Amniotic epithelial cell (primary cell): ENCODE results near the gene CACNA1D.
A peak's percentile ranks its signal among the peaks of the same experiment; 100 is the strongest.

Experiments used
- DNase-seq: peaks from one replicate; pipeline ENCODE4 v3.0.0-alpha.2; 2010; ENCODE audit warnings: low read depth

The CACNA1D gene

DNA sequence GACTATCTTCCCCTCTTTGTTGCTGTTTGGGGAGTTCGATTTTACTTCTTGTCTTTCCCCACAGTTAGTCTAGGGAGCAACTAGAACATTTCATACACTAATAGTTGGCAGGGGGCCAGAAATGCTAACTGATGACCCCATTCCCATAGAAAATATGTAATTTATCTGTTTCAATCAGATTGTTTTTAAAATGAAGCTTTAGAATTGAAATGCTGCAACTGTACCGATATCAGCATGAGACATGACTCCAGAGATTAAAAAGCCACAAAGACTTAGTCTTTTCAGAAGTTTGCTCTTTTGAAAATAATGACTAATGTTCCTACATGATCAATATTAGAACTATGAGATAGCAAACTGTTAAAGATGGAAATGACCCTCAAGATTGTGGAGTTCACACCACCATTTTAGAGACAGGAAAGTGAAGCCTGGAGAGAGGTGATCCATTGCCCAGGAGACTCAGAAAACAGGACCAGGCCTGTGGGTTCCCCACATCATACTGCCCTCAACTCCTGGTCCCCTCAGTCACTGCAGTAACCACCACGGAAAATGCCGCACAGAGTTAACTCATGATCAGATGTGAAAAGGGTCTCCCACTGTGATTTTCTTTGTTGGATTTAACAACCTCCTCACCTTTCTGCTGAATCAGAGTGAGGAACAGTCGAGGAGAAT, 221.5 kb downstream of the CACNA1D start:
- DNase-seq: peak; percentile 75

DNA sequence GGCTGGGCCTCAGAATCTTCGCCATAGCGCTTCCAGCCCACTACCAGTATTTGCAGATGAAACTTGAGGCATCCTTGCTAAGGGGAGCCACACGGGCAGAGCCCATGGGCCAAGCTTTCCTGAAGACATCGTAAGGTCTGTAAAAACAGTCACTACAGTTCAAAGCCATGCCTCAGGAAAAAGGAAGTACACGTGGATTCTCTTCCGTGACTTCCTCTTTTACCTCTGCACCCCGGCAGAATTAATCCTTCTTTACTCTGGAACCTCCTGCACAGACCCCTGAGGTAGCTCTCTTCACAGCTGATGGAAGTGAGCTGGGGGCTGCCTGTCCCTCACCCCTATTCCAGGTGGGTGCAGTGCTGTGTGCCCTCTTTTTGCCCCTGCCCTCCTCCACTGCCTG, 222.6 kb downstream of the CACNA1D start:
- no peak for DNase-seq

DNA sequence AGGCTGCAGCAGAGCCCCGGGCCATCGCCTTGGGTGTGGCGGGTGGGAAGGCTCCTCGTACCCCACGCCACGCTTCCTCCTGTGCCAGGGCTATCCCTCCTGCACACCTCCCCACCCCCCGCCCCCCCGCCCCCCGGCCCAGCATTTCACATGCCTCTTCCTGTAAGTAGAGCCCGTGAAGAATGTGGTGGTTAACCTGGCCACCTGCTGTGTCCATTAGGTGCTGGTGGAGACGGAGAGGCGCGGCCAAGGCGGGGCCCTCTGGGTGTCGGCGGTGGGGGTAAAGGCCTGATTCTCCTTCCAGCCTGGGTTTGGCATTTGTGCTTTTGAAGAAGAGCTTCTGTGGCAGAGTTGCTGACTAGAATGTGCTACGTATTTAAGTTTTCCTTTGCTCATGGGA, 224.1 kb downstream of the CACNA1D start:
- no peak for DNase-seq

DNA sequence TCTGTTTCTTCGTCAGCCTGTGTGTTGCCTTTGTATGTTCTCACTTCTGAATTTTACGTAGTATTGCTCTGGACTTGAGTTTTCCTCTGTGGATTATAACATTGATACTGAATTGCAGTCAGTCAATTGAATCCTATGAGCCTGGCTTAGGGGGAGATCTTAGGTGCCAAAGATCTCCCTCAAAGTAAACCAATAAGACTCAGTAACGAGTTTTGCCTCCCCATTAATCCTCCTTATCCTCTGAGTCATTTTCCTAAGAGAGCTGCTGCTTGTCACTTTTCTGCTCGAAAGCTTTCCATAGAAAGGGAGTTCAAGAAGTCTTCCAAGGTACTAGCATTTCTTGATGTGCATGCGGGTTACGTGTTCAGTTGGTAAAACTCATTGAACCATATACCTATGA, 225.4 kb downstream of the CACNA1D start:
- DNase-seq: no peak

DNA sequence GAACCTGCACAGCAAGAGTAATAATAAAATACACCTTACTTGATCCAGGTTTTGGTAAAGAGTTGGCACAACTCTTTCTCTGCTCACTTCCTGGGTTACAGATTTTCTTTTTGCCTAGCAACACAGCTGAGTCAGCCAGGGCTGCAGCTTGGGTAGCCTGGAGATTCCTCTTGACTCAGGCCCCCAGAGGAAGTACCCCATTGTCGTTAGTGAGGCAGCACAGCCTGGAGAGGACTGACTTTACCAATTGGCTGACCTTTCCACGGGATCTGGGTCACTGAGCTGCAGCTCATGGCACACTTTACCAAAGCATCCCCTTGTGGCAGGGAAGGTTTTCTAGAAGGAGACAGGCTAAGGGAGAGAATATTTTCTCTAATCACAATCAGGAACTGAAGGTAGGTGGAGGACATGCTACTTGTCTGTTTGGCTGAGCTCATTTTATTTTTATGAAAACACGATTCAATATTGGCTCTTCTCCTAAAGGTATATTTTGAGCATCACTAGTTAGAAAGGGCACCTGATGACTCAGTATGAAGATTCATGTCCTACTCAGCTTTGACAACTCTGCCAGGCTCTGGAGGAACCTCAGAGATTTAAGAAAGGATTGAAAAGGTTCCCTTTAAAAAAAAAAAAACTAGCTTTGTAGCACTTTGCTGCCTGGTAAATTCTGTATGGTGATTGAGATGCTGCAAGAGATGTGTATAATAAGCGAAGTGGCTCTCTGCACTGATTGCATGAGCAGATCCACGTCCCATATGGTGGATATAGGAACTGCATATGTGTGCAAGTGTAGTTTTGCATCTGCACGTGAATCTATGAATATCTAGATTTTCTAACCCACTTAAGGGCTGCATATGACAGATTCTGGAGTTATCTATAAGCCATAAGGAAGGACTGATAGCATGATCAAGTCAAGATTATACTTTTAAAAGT, 227.0 kb downstream of the CACNA1D start:
- DNase-seq: no peak

DNA sequence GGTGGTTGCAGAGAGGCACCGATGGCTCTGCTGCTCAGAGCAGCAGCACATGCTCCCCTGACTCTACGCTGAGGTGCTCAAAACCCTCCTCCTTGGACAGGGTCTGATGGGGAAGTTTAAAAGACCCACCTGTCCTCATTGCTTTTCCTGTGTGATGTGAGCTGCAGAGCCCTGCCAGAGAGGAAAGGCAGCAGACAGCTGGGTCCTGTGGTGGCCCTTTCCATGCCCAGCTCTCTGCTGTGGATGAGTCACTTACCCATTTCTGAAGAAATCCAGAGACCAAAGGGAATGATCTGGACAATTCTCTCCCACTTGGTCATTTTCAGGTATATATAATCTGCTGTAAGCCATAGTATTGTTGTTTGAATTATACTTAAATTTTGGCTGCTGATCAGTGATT, 230.2 kb downstream of the CACNA1D start:
- DNase-seq: no peak

DNA sequence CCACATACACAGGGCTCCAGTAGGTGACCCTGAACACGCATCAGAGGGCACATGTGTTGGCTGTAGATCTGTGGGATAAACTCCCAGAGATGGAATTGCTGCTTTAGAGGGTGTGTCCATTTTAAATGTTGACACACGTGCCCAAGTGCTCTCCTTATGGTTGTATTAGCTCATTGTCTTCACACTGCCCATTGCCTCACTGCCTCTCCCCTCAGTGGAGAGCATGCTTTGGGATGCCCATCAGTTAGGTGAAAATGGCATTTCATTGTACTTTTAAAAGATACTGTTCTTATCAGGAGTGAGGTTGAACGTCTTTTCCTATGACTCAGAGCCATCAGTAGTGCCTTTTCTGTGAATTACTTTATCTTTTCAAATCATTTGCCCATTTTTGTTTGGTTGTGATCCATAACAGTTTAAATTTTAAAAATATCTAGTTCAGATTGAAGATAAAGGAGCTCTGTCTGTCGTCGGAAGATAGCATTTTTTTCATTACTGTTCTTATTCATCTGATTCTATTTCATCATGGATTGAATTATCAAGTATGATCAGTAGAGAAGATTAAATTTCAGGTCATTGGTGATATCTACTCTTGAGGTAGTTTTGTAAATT, 231.1 kb downstream of the CACNA1D start:
- DNase-seq: no peak

DNA sequence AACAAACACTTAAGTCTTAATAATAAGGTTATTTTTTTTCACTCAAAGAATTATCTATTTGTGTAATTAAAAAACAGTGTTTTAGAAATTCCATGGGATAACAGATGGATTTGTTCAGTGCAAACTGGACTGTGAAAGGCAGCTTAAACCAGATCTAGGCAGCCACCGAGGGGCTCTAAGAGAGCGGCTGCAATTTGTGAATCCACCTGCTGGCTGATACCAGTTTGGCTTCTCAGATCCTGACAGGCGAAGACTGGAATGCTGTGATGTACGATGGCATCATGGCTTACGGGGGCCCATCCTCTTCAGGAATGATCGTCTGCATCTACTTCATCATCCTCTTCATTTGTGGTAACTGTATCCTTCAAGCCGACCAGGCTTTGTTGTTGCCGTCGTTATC, 232.2 kb downstream of the CACNA1D start:
- no peak for DNase-seq

DNA sequence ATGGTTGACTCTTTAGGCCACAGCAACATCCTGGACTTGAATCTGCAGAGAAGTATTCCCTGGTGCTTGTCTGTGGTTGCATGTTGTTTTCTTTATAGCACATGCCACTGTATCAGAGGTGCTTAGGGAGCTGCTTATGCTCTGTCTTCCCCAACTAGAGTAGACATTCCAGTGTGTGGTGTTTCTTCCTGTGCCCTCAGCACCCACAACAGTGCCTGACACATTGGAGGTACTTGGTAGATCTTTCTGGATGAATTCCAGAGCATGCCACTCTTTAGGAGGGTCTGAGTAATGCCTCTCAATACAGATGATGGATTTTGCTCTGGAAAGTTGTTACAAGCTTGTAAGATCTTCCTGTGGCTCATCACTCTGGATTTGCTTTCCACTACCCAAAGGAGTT, 234.2 kb downstream of the CACNA1D start:
- no peak for DNase-seq

DNA sequence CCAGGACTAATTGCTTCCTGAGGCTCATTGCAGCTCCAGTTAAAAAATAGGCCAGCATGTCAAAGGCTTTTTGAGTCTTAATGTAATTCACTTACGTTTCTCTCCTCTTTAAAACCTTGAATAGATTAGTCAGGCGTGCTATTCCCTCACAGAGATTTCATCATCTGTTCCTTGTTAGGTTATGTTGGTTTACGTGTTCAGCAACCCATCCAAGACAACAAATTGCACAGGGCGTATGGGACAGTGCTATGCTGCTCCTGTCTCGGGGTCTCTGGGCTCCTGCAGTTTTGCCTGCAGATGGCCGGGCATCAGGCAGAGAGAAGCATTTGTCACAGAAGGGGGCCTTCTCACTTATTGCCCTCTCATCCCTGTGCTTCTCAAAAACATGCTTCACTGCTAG, 234.7 kb downstream of the CACNA1D start:
- peak; percentile 6 for DNase-seq

DNA sequence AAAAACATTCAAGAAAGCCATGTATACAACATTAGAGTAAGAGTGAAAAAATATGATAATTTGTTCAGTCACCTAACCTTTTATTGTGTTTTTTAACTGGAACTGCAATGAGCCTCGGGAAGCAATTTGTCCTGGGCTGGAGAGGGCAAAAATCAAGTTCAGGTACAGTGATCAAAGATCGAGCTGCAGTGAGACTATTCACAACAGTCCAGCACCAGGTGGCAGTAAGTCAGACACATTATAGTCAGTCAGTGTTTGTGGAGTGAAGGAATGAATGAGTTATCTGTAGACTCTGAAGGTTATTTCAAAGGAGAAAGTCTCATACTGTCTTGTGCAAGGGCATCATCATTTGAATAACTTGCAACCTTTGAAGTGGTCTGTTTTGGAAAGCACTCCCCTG, 235.2 kb downstream of the CACNA1D start:
- DNase-seq: no peak

DNA sequence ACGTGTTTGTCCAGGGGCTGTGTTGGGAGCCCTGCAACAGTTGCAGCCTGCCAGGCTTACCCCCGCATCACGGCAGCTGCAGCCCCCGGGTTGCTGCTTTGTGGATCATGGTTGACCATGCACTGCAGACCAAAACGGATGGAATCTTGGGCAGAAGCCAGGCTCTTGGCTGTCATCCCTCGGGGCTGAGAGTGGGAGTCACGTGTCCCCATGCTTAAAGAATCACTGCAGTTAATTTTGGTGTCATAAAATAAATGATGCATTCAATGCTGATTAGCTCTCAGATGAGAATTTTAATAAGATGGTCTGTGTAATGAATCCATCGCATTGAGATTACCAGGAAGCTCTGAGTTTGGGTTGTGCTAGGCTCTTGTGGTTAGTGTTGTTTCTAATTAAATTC, 236.2 kb downstream of the CACNA1D start:
- DNase-seq: no peak

DNA sequence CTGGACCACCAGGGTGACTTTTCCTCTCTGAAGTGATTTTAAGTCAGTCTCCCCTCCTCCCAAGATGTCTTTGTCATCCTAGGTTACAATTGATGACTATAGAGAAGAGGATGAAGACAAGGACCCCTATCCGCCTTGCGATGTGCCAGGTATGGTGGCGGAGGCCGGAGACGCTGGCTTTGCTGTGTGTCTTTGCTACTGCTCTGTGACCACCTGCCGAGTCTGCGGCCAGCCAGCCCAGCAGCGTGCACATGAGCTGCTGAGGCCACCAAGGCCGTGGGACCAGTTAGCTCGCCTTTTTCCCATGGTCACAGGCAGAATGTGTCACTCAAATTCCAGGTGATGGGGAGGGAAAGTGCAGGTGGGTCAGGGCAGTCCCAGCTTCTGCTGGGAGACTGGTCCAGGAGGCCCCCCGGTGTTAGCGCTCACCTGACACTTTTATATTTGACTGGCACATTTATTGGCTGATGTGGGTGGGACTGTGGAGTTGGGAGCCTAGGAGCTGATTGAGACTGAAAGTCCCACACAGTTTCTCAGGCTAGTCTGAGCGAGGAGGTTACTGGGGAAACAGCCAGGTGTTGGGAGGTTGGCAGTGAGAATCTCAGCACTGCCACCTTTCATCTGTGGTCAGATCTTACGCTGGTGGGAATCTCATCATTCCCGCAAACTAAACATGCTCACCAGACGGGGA, 237.7 kb downstream of the CACNA1D start:
- no peak for DNase-seq

DNA sequence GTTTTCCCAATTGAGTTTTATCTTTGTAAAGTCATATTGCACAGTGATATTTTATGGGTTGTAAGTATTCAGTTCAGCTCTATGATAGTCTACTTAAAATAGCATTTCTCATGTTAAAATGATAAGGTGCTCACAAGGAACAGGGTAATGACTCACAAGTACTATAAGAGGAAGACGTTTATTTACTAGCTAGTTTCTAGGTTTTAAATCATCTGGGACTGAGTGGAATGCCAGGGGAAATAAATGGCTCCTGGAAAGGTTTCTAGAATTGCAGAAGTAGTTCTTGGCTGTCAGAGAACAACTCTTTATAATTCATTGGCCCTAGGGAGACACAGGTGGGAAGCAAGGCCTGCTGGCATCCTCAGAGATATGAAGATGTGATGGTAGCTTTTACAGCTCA, 239.0 kb downstream of the CACNA1D start:
- DNase-seq: peak; percentile 16

DNA sequence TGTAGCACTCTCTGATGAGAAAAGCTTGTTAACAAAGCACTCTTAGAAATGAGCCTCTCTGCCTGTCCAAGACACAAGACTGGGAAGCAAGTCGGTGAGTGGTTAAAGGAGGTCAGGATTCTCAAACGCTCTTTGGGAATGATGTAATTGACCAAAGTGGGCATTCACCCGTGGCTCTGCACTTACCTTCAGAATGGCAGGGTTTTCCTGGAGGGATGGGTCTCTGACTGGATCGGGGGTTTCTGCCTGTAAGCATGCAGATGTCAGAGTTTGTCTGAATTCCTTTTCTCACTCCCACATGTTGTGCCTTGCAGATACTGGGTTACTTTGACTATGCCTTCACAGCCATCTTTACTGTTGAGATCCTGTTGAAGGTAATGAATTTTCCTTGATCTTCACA, 245.6 kb downstream of the CACNA1D start:
- DNase-seq: no peak

DNA sequence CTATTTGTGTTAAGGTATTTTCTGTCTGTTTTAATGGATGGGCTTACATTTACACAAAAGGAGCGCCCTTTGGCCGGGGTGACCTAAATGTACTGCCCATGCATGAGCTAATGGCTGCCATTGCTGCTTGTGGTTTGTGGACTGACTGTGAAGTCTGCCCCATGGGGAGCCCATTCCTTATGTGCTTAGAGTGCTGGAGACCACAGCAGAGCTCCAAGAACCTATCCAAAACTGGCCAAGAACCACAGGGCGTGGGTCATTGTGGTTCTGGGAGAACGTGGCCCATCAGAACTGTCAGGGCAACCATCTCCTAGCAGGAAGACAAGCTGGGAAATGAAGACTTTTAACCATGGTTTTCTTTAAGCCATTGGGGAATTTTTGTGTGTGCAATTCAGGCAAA, 246.5 kb downstream of the CACNA1D start:
- no peak for DNase-seq

DNA sequence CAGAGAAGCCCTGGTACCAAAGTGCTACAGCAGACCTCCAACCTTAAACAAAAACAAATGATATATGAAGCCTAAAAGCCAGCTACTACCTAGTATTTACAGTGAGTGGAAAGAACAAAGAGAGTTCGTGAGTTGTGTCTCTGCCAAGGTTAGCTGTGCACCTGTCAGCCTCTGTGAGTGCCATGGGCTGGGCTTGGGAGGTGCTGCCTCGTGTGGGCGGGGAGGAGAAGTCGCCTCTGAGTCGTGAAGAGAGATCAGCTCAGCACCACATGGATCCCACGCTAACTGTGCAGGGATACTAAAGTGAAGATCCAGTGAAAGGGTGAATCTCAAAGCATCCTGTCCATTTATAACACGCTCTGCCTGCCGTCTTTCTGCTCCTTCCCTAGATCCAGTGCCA, 249.9 kb downstream of the CACNA1D start:
- DNase-seq: no peak

DNA sequence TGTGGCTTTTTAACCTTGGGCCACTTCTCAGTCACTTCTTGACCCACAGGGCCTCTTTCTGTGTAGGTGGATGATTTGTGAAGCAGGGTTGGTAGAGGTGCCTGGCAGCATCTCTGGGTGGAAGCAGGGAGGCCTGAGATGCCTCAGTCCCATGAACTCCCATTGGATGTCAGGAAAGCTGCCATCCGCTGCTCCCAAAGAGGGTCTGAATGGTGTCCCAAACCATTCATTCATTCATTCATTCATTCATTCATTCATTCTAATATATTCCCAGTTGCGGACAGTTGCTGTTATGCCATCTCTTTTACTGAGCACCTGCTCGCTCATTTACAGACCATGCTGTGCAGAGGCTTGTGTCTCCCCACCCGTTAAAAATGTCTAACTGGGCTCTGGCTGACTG, 253.1 kb downstream of the CACNA1D start:
- DNase-seq: no peak

DNA sequence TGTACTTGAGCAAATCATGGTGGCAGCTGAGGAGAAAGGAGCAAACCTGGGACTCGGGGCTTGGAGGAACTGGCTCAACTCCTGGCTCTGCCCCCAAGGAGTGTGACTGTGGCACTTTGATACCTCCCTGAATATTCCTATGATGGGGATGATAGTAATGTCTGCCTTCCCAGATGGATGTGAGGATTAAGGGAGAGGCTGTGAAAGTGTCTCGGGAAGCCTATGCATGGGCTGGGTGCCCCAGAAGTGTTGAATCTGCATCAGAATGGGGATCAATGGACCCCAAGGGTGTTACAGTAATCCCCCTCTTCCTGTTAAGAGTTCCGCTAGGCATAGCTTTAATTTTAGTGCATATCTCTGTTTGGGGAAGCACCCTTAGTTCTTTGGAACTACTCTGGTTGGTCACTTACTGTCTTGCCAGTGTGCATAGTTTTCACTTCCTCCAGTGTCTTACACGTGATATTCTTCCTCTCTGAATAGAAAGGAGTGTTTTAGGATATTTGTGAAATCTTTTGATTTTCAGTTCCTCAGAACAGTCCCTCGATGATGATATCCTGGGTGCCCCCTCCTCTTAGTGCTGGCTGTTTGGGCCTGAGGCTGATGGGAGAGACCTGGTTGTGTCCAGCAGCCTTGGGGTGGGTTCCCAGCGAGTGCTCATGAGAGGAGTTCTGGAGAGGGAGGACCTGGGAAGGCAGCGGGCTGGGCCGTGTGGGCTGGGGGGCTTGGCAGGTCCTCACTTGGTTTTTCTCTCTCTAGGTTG, 254.3 kb downstream of the CACNA1D start:
- no peak for DNase-seq

DNA sequence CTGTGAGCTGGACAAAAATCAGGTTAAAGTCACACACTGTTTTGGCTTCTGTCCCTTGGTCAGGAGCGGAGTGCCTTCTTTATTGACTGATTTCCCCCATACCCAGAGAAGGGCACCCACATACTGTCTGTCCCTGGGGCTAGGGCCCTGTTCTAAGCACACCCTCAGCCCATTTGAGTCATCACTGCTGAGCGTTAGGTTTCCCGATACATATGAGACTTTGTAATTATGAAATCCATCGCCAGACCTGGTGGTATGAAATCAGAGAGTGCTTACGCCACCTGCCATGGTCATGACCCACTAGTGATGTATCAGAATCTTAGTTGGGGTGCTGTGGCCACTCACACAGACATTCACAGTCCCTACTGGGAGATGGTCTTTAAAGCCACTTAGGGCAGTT, 255.0 kb downstream of the CACNA1D start:
- no peak for DNase-seq

DNA sequence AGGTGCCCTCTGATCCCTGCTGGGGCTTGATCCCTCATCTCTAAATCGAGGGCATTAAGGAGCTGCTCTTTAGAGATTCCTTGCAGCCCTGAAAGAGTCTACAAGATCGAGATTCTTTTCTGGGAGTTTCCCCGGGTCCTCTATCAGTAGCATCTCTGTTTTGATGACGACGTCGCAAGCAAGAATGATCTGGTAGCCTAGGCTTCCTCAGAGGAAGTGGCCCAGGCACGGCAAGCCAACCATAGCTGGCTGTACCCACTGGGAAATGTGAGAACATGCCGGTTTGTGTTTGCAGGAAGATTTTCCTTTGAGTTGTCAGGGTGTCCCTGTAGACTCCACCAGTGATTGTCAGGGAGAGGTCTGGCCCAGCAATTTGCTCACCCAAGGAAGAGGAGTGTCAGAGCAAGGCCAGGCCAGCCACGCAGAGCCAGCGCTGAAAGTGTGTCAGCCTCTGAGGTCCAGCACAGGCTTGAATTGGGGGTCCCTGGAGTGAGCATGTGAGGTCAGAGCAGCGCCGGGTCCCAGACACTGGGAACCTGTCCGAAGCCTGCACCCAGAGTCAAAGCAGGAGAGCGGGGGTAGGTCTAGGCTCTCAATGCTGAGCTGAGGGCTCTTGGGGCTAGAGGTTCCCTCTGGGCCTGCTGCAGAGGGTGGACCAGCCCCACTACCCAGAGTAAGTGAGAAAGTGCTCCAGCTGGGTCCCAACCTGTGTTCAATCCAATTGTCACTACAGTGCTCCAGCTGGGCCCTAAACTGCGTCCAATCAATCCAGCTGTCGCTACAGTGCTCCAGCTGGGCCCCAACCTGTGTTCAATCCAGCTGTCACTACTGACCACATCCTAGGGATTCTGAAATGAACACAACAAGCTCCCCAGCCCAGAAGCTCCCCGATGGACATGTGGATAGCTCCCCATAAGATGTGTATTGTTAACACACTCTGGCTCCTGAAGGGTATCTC, 256.1 kb downstream of the CACNA1D start:
- no peak for DNase-seq
